ENCODE data around the gene SDK2.

The SDK2 gene

DNA sequence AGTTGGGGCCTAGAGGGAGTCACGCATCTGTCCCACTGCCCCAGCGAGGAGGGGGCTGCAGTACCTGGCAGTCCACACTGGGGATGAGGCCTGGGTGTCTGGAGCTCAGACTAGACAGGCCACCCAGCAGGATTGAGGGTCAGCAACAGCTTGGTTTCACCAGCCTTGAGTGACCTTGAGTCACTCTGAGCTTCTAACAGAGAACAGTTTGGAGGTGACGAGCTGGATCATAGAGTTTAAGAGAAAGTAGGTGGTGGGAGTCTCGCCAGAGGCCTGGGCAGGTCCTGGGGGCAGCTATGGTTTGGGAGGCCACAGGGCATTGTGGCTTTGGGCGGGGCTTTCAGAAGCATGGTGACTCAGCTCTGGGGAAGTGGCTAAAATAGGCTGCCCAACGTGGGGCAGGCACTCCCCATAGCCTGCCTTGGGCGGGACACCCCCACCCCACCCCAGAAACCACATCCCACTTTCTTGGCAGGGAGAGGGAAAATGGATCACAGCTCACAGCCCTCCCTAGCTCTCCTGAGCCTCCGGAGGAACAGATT lies 352.9 kb downstream of the SDK2 start:
- TF ChIP-seq TAF1 (IDR thresholded peaks at IDR 0.05; ENCODE audit: borderline replicate concordance, insufficient read depth, low read length): no peak
- TF ChIP-seq POLR2AphosphoS5 (IDR thresholded peaks at IDR 0.05; ENCODE audit: low read depth, low read length): no peak
- no peak for TF ChIP-seq SIN3A (IDR thresholded peaks at IDR 0.05; ENCODE audit: borderline replicate concordance, insufficient read depth, low read length)
- TF ChIP-seq FOXP2 (optimal IDR thresholded peaks at IDR 0.05; ENCODE audit: borderline replicate concordance, extremely low read depth, extremely low read length, insufficient read depth): no peak
- no peak for TF ChIP-seq REST (IDR thresholded peaks at IDR 0.05; ENCODE audit: insufficient read depth in 1 of 2, low read depth in 2 of 2, low read length in 2 of 2)

DNA sequence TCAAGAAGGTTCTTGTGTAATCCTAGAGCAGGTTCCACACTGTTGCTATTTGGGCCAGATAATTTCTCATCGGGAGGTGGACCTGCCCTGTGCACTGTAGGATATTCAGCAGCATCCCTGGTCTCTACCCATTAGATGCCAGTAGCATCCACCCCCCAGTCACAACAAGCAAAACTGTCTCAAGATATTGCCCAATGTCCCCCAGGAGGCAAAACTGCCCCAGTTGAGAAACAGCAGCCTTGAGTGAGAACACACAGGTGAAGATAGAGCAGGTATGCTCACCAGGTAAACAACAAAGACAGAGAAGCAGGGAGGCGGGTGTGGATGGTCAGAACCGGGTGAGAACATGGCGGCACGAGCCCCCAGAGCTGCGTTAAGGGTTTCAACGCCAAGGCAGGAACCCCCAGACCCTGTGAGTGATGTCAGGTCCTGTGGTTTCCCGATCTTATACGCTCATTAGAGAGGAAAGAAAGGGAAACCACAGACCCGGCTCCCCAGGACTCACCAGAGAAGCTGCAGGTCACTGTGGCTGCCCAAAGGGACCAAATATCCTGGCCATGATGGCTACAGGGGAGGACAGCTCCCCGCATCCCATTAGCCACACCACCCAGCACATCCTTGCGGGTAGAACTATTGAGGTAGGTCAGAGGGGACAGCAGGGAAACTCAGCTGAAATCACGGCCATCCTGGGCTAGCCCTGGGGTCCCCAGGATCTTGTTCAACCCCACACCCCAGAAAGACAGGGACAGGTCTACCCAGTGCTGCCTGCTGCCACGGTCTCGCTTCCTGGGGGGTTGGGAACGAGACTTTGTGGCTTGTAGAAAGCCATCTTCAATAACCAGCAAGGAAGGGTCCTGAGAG lies 353.6 kb downstream of the SDK2 start:
- no peak for TF ChIP-seq REST (IDR thresholded peaks at IDR 0.05; ENCODE audit: insufficient read depth in 1 of 2, low read depth in 2 of 2, low read length in 2 of 2)
- no peak for TF ChIP-seq SIN3A (IDR thresholded peaks at IDR 0.05; ENCODE audit: borderline replicate concordance, insufficient read depth, low read length)
- no peak for TF ChIP-seq FOXP2 (optimal IDR thresholded peaks at IDR 0.05; ENCODE audit: borderline replicate concordance, extremely low read depth, extremely low read length, insufficient read depth)
- TF ChIP-seq TAF1 (IDR thresholded peaks at IDR 0.05; ENCODE audit: borderline replicate concordance, insufficient read depth, low read length): no peak
- TF ChIP-seq POLR2AphosphoS5 (IDR thresholded peaks at IDR 0.05; ENCODE audit: low read depth, low read length): no peak

- no peak for TF ChIP-seq POLR2AphosphoS5 (IDR thresholded peaks at IDR 0.05; ENCODE audit: low read depth, low read length)
- no peak for TF ChIP-seq FOXP2 (optimal IDR thresholded peaks at IDR 0.05; ENCODE audit: borderline replicate concordance, extremely low read depth, extremely low read length, insufficient read depth)
- TF ChIP-seq REST (IDR thresholded peaks at IDR 0.05; ENCODE audit: insufficient read depth in 1 of 2, low read depth in 2 of 2, low read length in 2 of 2): no peak
Observed at GRCh38 chr17:73289549-73290254, 354.5 kb downstream of the SDK2 start.

DNA sequence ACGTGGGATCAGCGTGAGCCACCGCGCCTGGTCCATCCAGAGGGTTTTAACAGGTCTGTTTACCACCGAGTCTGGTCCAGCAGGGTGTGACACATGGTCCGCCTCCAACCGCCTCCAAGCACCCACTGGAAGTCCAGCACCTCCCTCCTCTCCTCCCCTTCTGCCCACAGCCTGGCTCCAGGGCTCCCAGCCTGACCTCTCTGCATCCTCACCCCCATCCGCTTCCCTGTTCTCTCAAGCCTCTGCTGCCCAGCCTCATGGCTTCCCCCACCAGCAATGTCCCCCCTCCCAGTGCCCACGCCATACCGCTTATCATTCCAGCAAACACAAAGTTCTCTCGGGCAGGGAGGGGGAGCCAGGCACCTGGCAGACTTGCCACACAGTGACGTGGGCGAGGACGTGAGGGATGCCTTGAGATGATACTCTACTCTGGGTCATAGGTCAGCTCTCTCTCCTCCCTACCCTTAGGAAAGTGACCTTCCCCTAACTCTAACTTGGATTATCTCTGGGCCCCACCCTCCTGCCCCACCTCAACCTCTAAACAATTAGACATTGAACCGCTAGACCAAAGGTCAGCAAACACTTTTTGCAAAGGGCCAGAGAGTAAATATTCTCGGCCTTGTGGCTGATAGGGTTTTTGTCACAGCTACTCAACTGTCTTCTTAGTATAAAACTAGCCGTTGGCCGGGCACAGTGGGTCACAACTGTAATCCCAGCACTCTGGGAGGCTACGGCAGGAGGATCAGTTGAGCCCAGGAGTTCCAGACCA lies 355.5 kb downstream of the SDK2 start:
- no peak for TF ChIP-seq REST (IDR thresholded peaks at IDR 0.05; ENCODE audit: insufficient read depth in 1 of 2, low read depth in 2 of 2, low read length in 2 of 2)
- TF ChIP-seq SIN3A (IDR thresholded peaks at IDR 0.05; ENCODE audit: borderline replicate concordance, insufficient read depth, low read length): no peak
- TF ChIP-seq FOXP2 (optimal IDR thresholded peaks at IDR 0.05; ENCODE audit: borderline replicate concordance, extremely low read depth, extremely low read length, insufficient read depth): no peak
- no peak for TF ChIP-seq TAF1 (IDR thresholded peaks at IDR 0.05; ENCODE audit: borderline replicate concordance, insufficient read depth, low read length)
- TF ChIP-seq POLR2AphosphoS5 (IDR thresholded peaks at IDR 0.05; ENCODE audit: low read depth, low read length): no peak
